GM11168 (cell line): ENCODE data around the gene NPAS4.
"Not testable (repeated sequence)": the region's sequence is repeated elsewhere in the genome, so short reads cannot be mapped to it uniquely, and the experiment has no call there.

Experiments used
- in situ Hi-C: fragments of 300-500 bp; cut with MboI; formaldehyde crosslinking; loops from one replicate; pipeline ENCODE4 v1.12.0; 2022; ENCODE audit warnings: low sequenced_read_pairs; ENCODE audit not compliant: unreplicated experiment

The NPAS4 gene

DNA sequence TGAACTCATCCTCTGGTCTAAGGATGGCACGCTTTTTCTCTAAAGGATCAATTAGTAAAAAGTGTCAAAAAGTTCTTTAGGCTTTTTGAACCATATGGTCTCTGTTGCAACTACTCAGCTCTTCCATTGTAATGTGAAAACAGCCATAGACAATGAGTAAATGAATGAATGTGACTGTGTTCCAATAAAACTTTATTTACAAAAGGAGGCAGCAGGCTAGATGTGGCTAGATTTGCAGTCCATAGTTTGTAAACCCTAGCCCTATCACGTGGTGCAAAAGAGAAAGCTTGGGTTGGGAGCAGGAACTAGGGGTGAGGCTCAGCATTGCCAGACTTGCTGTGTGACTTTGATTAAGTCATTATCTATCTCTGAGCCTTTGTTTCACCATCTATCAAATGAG, 5.4 kb upstream of the NPAS4 start:
- in situ Hi-C loops = no loop called here

DNA sequence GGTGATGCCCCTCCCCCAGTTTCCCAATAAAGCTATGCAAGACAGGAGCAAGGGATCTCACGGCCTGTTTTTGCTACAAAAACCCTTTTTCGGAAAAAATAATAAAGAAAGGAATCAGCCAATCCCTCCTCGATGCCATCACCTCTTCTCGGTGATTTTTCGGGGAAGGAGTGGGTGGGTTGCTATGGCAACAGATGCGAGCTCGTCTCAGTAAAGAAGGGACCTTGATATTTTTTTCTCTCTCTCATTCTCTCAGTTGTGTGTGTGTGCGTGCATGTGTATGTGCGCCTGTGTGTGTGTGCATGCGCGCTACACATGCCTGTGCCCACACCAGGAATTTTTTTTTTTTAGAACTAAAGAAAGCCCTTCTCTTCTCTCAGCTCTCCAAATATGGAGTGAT, 3.8 kb upstream of the NPAS4 start:
- in situ Hi-C loops = no loop called here

DNA sequence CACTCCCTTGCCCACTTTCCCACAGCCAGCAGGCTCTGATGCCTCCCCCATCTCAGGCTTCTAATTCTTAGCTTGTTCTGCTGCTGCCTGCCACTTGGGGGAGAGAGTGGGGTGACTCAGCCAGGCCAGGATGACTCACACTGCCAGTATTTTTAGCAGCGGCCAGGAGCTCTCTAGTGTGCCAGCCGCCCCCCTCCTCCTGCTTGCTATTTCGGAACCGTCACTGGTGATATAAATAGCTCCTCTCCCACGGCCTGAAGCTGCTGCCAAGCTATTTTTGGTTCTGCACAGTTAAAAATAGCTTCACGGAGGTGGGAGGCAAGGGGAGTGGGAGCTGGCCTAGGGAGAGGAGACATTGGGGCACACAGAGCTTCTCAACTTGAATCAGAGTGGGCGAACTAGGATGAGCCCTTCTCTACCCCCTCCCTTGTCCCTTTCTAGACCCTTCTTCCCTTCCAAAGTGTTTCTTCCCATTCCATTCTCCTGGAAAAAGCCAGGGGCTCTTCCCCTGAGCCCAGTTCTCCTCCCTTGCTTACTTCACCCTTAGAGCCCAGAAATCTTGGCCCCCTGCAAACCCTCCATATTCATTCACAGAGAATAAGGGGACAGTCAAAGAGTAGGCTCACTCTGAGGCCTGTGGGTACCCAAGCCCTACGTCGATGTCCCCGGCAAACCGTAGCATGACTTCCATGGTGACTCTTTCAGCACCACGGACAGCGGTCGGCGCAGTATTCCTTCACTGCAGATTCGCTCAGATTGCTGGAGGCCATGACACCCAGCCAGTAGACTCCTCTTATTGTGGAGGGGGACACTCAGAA, 2.5 kb upstream of the NPAS4 start:
- in situ Hi-C loops = no loop called here

DNA sequence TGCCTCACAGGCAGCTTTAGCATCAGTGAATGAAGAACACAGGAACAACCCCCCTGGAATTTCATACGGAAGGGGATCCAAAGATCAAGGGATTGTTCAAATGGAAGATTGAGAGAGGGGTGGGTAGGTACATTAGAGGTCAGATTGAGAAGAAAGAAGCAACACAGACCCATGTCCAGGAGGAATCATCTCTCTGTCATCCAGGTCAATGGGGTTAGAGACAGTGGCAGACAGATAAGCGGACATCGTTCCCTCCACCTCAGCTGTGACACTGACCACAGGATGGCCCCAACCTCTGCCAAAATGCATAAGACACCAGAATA, 1.9 kb upstream of the NPAS4 start:
- in situ Hi-C loops = no loop called here

DNA sequence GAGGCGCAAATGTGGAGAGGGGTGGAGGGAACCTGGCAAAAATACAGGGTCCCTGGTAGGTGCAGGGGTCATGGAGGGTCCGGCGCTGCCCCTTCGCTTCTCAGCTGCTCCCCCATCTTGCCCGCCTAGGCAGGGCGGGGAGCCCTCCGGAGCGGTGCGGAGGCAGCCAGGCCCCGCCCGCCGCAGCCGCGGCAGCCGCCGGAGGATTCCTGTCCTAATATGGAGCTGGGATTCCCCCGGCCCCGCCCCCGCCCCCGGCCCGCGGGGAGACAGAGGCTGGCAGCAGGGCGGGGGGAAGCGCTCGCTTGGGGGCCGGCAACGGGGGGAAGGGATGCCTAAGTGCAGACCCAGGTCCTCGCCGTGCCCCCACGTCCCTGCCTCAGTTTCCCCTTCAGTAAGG, 1.0 kb upstream of the NPAS4 start:
- in situ Hi-C loops = no loop called here

GRCh38 chr11:66421492-66422205, 814 bp downstream of the NPAS4 start:
- in situ Hi-C loops = no loop called here

GRCh38 chr11:66426314-66426713, 5.5 kb downstream of the NPAS4 start:
- in situ Hi-C loops = no loop called here

GRCh38 chr11:66428933-66429332, 8.1 kb downstream of the NPAS4 start:
- in situ Hi-C loops = no loop called here

- in situ Hi-C loops = no loop called here
Observed at GRCh38 chr11:66429983-66430602, 9.3 kb downstream of the NPAS4 start.

DNA sequence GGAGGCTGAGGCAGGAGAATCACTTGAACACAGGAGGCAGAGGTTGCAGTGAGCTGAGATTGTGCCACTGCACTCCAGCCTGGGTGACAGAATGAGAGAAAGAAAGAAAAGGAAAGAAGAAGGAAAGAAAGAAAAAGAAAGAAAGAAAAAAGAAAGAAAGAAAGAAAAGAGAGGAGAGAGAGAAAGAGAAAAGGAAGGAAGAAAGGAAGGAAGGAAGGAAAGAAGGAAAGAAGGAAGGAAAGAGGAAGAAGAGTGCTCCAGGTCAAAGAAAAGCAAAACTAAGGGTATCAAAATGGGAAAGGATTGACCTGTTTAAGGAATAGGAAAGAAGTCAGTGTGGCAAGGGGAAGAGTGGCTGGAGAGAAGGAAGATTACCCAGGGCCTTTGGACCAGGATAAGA, 10.5 kb downstream of the NPAS4 start:
- in situ Hi-C loops = not testable (repeated sequence)

DNA sequence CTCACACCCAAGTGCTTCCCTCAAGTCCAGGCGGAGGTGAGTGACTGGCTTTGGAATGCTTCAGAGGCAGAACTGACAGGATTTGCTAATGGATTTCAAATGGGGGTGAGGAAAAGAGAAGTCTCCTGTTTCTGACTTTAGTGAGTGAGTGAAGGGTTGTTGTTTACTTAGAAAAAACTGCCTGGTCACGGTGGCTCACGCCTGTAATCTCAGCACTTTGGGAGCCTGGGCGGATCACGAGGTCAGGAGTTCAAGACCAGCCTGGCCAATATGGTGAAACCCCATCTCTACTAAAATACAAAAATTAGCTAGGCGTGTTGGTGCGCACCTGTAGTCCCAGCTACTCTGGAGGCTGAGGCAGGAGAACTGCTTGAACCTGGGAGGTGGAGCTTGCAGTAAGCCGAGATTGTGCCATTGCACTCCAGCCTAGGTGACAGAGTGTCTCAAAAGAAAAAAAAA, 11.1 kb downstream of the NPAS4 start:
- in situ Hi-C loops = not testable (repeated sequence)

- in situ Hi-C loops = no loop called here
Observed at GRCh38 chr11:66432597-66432996, 11.8 kb downstream of the NPAS4 start.

- in situ Hi-C loops = no loop called here
Observed at GRCh38 chr11:66437979-66438503, 17.2 kb downstream of the NPAS4 start.

DNA sequence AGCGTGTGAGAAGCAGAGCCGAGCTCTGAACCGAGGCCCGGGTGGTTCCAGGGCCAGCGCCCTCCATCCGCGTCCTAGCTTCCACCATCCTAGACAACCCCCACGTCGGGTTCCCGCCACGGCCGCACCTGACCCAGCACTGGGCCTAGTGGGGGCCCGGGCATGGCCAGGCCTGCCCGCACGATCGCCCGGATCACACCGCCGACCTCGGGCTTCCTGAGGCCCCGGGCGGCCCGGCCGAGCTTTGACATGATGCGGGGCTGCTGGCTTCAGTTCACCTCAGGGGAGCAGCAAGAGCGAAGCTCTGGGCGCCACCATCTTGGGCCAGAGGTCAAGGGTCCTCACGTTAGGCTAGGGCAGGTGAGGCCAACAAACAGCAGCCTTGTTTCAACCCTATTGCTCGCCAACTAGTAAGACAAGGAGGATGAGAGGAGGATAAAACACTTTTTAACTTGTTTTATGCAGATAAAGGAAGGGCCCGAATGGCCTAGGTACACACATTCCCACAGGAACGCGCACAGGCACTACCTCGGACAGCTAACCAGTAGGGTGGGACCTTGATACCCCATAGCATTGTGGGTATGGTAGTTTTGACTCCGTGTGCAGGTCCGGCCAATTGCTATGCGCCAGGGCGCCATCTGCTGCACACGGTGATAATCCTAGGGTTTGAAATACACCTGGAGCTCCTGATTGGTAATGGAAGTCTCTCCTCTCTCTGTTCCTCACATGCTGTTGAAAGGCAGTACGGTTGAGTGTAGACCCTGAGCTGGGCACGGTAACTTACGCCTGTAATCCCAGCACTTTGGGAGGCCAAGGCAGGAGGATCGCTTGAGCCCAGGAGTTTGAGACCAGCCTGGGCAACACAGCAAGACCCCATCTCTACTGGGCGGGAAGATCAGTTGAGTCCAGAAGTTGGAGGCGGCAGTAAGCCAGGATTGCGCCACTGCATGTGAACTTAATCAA, 17.9 kb downstream of the NPAS4 start, which contains the start of gene MRPL11:
Gene MRPL11, minus strand, starts transcription at position 345 of the 963 bp plus-strand sequence. Its CDS starts 94 bp downstream, at position 251.
- in situ Hi-C loops = no loop called here

GRCh38 chr11:66440101-66440939, 19.5 kb downstream of the NPAS4 start:
- in situ Hi-C loops = not testable (repeated sequence)

GRCh38 chr11:66440940-66441282, 20.1 kb downstream of the NPAS4 start:
- in situ Hi-C loops = not testable (repeated sequence)

DNA sequence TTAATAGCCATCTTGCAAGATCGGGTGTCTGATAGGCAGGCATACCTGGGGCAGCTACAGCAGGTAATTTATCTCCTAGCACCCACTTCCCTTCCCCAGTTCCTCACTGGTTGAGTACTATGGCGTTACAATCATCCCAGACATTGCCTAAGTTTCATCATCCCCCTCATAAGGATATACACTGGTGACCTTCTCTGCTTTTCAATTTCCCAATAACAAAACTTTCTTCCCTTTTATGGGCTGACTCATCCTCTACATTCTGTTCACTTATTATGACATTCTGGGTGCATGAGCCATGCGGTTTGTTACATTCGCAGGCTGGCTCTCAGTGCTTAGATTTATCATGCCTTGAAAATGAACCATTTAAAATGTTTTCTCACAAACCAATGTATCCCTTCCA, 22.8 kb downstream of the NPAS4 start:
- in situ Hi-C loops = no loop called here

- in situ Hi-C loops = no loop called here
Observed at GRCh38 chr11:66447012-66447411, 26.2 kb downstream of the NPAS4 start.

DNA sequence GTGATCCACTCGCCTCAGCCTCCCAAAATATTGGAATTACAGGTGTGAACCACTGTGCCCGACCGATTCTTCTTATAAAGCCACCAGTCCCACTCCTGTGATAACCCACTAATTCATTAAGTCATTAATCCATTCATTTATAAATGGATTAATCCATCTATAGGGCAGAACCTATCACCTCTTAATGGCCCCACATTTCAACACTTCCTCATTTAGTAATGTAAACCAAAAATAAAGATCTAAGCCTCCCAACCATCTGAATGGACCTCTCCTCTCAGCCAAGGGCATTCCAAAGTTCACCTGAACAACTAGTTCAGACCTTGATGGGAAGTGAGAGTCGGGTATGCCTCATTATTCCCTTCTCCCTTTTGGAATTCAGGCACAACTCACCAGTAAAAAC, 27.7 kb downstream of the NPAS4 start:
- in situ Hi-C loops = no loop called here
